OCI-LY7 (cell line): ENCODE results near the gene SREBF1. TPM values are rescaled to one million over a fixed set of nuclear protein-coding genes. Genes with fewer than 3 reads are reported as not detected.

Experiments
- BruUV-seq: library from RNA; stranded (reverse); fragments of 400-500 nt; replicated peaks from 2 replicates; lab custom pipeline; 2021; lab: Mats Ljungman, UMichigan
- CTCF ChIA-PET: fragments of 300-600 bp; sonication (Branson Sonifier 250); formaldehyde crosslinking; loops from one replicate; lab custom pipeline; 2022; ENCODE audit warnings: antibody characterized with exemption; ENCODE audit not compliant: unreplicated experiment; lab: Charles Lee
- POLR2A ChIA-PET: fragments of 300-600 bp; sonication (Branson Sonifier 250); formaldehyde crosslinking; loops from one replicate; lab custom pipeline; 2022; ENCODE audit warnings: antibody characterized with exemption; lab: Charles Lee
- DNase-seq: peaks from one replicate; pipeline ENCODE4 v3.0.0-alpha.2; 2015; ENCODE audit warnings: low spot score
- H2AFZ ChIP-seq: fragments of 200-600 bp; sonication (generic), shearing (Covaris generic); 2 replicates; pipeline ENCODE4 v1.6.1; 2014; ENCODE audit warnings: mild to moderate bottlenecking, antibody characterized with exemption, low read length, moderate library complexity
- H3K27ac ChIP-seq: fragments of 200-600 bp; sonication (generic); 2 replicates; pipeline ENCODE4 v1.5.1; 2014; ENCODE audit warnings: mixed run types, low read depth, mild to moderate bottlenecking, moderate library complexity, low read length, inconsistent platforms; ENCODE audit not compliant: poor library complexity, severe bottlenecking
- H3K36me3 ChIP-seq: fragments of 200-600 bp; sonication (generic); 2 replicates; pipeline ENCODE4 v1.6.1; 2014; ENCODE audit warnings: mild to moderate bottlenecking, antibody characterized with exemption, low read length, moderate library complexity, mixed read lengths; ENCODE audit not compliant: insufficient read depth
- H3K4me1 ChIP-seq: fragments of 200-600 bp; sonication (generic); 2 replicates; pipeline ENCODE4 v1.5.1; 2014; ENCODE audit warnings: mild to moderate bottlenecking, low read length; ENCODE audit not compliant: insufficient read depth, poor library complexity, severe bottlenecking
- H3K4me2 ChIP-seq: fragments of 200-600 bp; sonication (generic); 2 replicates; pipeline ENCODE4 v1.6.1; 2014; ENCODE audit warnings: mild to moderate bottlenecking, low read length
- H3K4me3 ChIP-seq: fragments of 200-600 bp; sonication (generic); 2 replicates; pipeline ENCODE4 v1.5.1; 2014; ENCODE audit warnings: mild to moderate bottlenecking, low read depth, low read length; ENCODE audit not compliant: poor library complexity, severe bottlenecking
- H3K79me2 ChIP-seq: fragments of 200-600 bp; sonication (generic); 2 replicates; pipeline ENCODE4 v1.6.1; 2016; ENCODE audit warnings: low read depth, mild to moderate bottlenecking, low read length, moderate library complexity, mixed read lengths; ENCODE audit not compliant: insufficient read depth
- H3K9me2 ChIP-seq: fragments of 200-600 bp; sonication (generic); 2 replicates; pipeline ENCODE4 v1.6.1; 2016; ENCODE audit warnings: mild to moderate bottlenecking, low read length, mixed read lengths; ENCODE audit not compliant: insufficient read depth
- H3K9me3 ChIP-seq: fragments of 200-600 bp; sonication (generic); 2 replicates; pipeline ENCODE4 v1.6.1; 2014; ENCODE audit warnings: mild to moderate bottlenecking, mixed run types, low read length, mixed read lengths
- H4K20me1 ChIP-seq: fragments of 200-600 bp; sonication (generic); 2 replicates; pipeline ENCODE4 v1.6.1; 2014; ENCODE audit warnings: mild to moderate bottlenecking, antibody characterized with exemption, low read length, moderate library complexity, mixed read lengths; ENCODE audit not compliant: insufficient read depth
- CTCF ChIP-seq: fragments of 200-600 bp; sonication (generic); conservative IDR thresholded peaks from 2 replicates; pipeline ENCODE4 v1.5.1; 2014; ENCODE audit warnings: mild to moderate bottlenecking, antibody characterized with exemption, low read length, moderate library complexity, mixed read lengths
- EZH2phosphoT487 ChIP-seq: fragments of 200-600 bp; sonication (generic); IDR thresholded peaks from 2 replicates; pipeline ENCODE4 v1.6.1; 2018; ENCODE audit warnings: low read depth, borderline replicate concordance, mild to moderate bottlenecking, mixed run types, antibody characterized with exemption, low read length, moderate library complexity, mixed read lengths
- intact Hi-C: fragments of 100-400 bp; cut with micrococcal nuclease; formaldehyde crosslinking; loops from one replicate; pipeline ENCODE4 v1.10.0; 2022; ENCODE audit not compliant: unreplicated experiment
- total RNA-seq, 2 experiments: library from RNA; depleted of rRNA in 1 of 2; stranded (reverse); fragments of >200 nt in 1 of 2; shearing (Covaris generic) in 1 of 2; gene quantifications; 2 replicates each; pipeline ENCODE4 v1.2.3, GENCODE V29; 2014 to 2022

The SREBF1 gene
- total RNA-seq, 2 experiments from 2014 or later, result 70.4 to 187 TPM

- H3K4me1 ChIP-seq, result peaks cover 91% of the 10 kb centered on the region
- H3K4me2 ChIP-seq, result peak overlapping the region; percentile 88
- intact Hi-C loops, result loop anchor here (5.0 kb wide), 1 partner anchor 213 kb away; the partner anchor contains the start of genes ATPAF2 and GID4
- ChIA-PET POLR2A (no interaction called here), CTCF (no interaction called here)
- peaks cover 49% of the 10 kb centered on the region for H3K79me2 ChIP-seq
- peaks cover 46% of the 10 kb centered on the region for H3K36me3 ChIP-seq
- H3K9me2 ChIP-seq, result no peaks in the 10 kb centered on the region
- H3K4me3 ChIP-seq, result peak overlapping the region; percentile 61
- H3K27ac ChIP-seq, result peak overlapping the region; percentile 87
- DNase-seq, result peak; percentile 28
- peaks cover 21% of the 10 kb centered on the region; the same call in 1 of the 2 replicates for H4K20me1 ChIP-seq
- TF ChIP-seq EZH2phosphoT487 (no peak), CTCF (no peak)
- no peaks in the 10 kb centered on the region for H3K9me3 ChIP-seq
- H2AFZ ChIP-seq, result peak overlapping the region; percentile 37; the same call in 1 of the 2 replicates
- BruUV-seq, result no TSS peak
Observed at GRCh38 chr17:17824119-17824782, 12.5 kb downstream of the SREBF1 start.

GRCh38 chr17:17823433-17824118, 13.2 kb downstream of the SREBF1 start:
- Histone ChIP-seq H3K4me1 (peaks cover 87% of the 10 kb centered on the region), H2AFZ (peak overlapping the region; percentile 37; the same call in 1 of the 2 replicates), H3K79me2 (peaks cover 49% of the 10 kb centered on the region), H3K4me2 (peak overlapping the region; percentile 91), H3K4me3 (peak overlapping the region; percentile 77), H3K27ac (peak overlapping the region; percentile 87), H3K36me3 (peaks cover 53% of the 10 kb centered on the region), H3K9me2 (no peaks in the 10 kb centered on the region), H4K20me1 (peaks cover 21% of the 10 kb centered on the region; the same call in 1 of the 2 replicates), H3K9me3 (no peaks in the 10 kb centered on the region)
- TF ChIP-seq CTCF, result no peak
- no peak for TF ChIP-seq EZH2phosphoT487
- ChIA-PET CTCF (no interaction called here), POLR2A (interaction anchor here (1.6 to 1.7 kb wide), 2 partner anchors 10 to 12 kb away, joined by 5 to 10 read pairs; partner anchors contain the start of gene SREBF1)
- intact Hi-C loops, result loop anchor here (1.0 to 5.0 kb wide), 3 partner anchors 14 to 214 kb away; partner anchors contain the start of genes ATPAF2 and GID4
- peak; percentile 94 for DNase-seq
- no TSS peak for BruUV-seq
